ENCODE measurements around the gene IDUA.

- no peak for TF ChIP-seq ZNF384 (IDR thresholded peaks at IDR 0.05)
- no peak for TF ChIP-seq FOXA1 (IDR thresholded peaks at IDR 0.05)
- no peak for TF ChIP-seq NFRKB (IDR thresholded peaks at IDR 0.05)
- TF ChIP-seq SP1 (IDR thresholded peaks at IDR 0.05), result no peak
- TF ChIP-seq TARDBP (IDR thresholded peaks at IDR 0.05), result no peak
- no peak for TF ChIP-seq BHLHE40 (IDR thresholded peaks at IDR 0.05; ENCODE audit: borderline replicate concordance)
- no peak for TF ChIP-seq SUZ12 (IDR thresholded peaks at IDR 0.05)
Measured at GRCh38 chr4:945274-946102, 41.4 kb upstream of the IDUA start.
